GM12801 (cell line): ENCODE results near the gene PLOD3.

Source experiments
- CTCF ChIP-seq: IDR thresholded peaks from one replicate; pipeline ENCODE4 v1.5.1; 2011; ENCODE audit warnings: control low read depth; ENCODE audit not compliant: insufficient read length; ENCODE audit errors: extremely low read depth

Gene PLOD3

GRCh38 chr7:101217388-101218235, at the start of gene PLOD3, which contains the start of gene ZNHIT1:
Gene PLOD3, minus strand, starts transcription at chr7:101217581. Its CDS starts 307 bp downstream, at chr7:101217274.
Gene ZNHIT1, plus strand, starts transcription at chr7:101218165. Its CDS starts 31 bp downstream, at chr7:101218196.
- TF ChIP-seq CTCF, result no peak

- TF ChIP-seq CTCF, result no peak
These were observed 48.5 kb upstream of the PLOD3 start for GRCh38 chr7:101265622-101266516.

- no peak for TF ChIP-seq CTCF
These were observed 40.9 kb upstream of the PLOD3 start for GRCh38 chr7:101258243-101258731.

GRCh38 chr7:101255796-101256195, 38.4 kb upstream of the PLOD3 start:
- no peak for TF ChIP-seq CTCF

GRCh38 chr7:101251871-101252659, 34.7 kb upstream of the PLOD3 start:
- TF ChIP-seq CTCF, result no peak

- no peak for TF ChIP-seq CTCF
These were observed 32.9 kb upstream of the PLOD3 start for GRCh38 chr7:101250324-101250723.
